Stomach (tissue), 4 donors: ENCODE measurements around the gene SLC6A3.

Experiments used
- CTCF ChIP-seq, 7 experiments: fragments of 450-650 bp in 4 of 7; fragments of 200-600 bp in 3 of 7; sonication (generic) in 3 of 7; IDR thresholded peaks; one replicate each; pipeline ENCODE4 v1.5.1; 2016 to 2019; ENCODE audit warnings: antibody characterized with exemption in 7 of 7, control low read depth in 2 of 7, mild to moderate bottlenecking in 1 of 7
- POLR2A ChIP-seq, 4 donors: fragments of 450-650 bp; IDR thresholded peaks; one replicate each; pipeline ENCODE4 v1.6.1; 2016; ENCODE audit warnings: antibody characterized with exemption in 4 of 4, control low read depth in 2 of 4, mild to moderate bottlenecking in 1 of 4, moderate library complexity in 1 of 4
- POLR2AphosphoS5 ChIP-seq, 3 donors: sonication (generic); formaldehyde crosslinking; IDR thresholded peaks; one replicate each; pipeline ENCODE4 v1.6.1; 2016; ENCODE audit warnings: antibody characterized with exemption in 3 of 3

- no peak for TF ChIP-seq POLR2AphosphoS5 (IDR thresholded peaks at IDR 0.05)
- no peak for TF ChIP-seq CTCF (IDR thresholded peaks at IDR 0.05)
- TF ChIP-seq POLR2A (IDR thresholded peaks at IDR 0.05), result no peak
Observed at GRCh38 chr5:1490376-1490775, 45.1 kb upstream of the SLC6A3 start.
